H1 (cell line): Measurements from ENCODE around the gene ASTN2. TPM values are rescaled to one million over a fixed set of nuclear protein-coding genes. Genes with fewer than 3 reads are reported as not detected.

Experiments
- CTBP2 ChIP-seq: IDR thresholded peaks from 2 replicates; pipeline ENCODE4 v1.7.0; 2011; ENCODE audit warnings: borderline replicate concordance, mild to moderate bottlenecking, moderate library complexity, mixed read lengths, low read length; ENCODE audit not compliant: insufficient read depth, insufficient read length
- RAD21 ChIP-seq, 2 experiments: IDR thresholded peaks in 1 of 2; conservative IDR thresholded peaks in 1 of 2; 2 replicates each; pipeline ENCODE4 v1.6.1; 2011; ENCODE audit warnings: low read depth in 2 of 2, low read length in 2 of 2, improper control_type of control experiment in 1 of 2, inconsistent platforms in 1 of 2, mild to moderate bottlenecking in 1 of 2, moderate library complexity in 1 of 2
- SIRT6 ChIP-seq: IDR thresholded peaks from one replicate; pipeline ENCODE4 v1.7.1; 2012; ENCODE audit warnings: low read length, inconsistent platforms
- SP2 ChIP-seq: IDR thresholded peaks from 2 replicates; pipeline ENCODE4 v1.6.1; 2012; ENCODE audit warnings: mild to moderate bottlenecking, low read length, inconsistent platforms
- YY1 ChIP-seq: IDR thresholded peaks from 2 replicates; pipeline ENCODE4 v1.6.1; 2011; ENCODE audit warnings: low read depth, mild to moderate bottlenecking, low read length
- polyA plus RNA-seq, 7 experiments: library from polyadenylated mRNA; depleted of rRNA in 3 of 7; stranded (reverse) in 5 of 7; unstranded in 2 of 7; fragments of >200 nt in 5 of 7; fragments of 200-250 nt in 2 of 7; gene quantifications; 1 replicate in 5 of 7; 2 replicates in 1 of 7; 4 replicates in 1 of 7; pipeline versions ENCODE4 v1.2.1 to v1.2.3, GENCODE V29; 2011 to 2013; ENCODE audit warnings: missing spikeins in 2 of 7, mixed read lengths in 2 of 7
- total RNA-seq: library from RNA; stranded (reverse); fragmentation: NEBNext Ultra II Directional; extraction: Animal tissue kit (Norgen Biotek cat#: 25700); gene quantifications from 2 replicates; pipeline ENCODE4 v1.2.1, GENCODE V29; 2021

The ASTN2 gene
- total and polyA plus RNA-seq, 2 of the 8 experiments (the other 6 are each of a cell fraction or from before 2014, with no cell fraction given), result 8.2 to 13.7 TPM

DNA sequence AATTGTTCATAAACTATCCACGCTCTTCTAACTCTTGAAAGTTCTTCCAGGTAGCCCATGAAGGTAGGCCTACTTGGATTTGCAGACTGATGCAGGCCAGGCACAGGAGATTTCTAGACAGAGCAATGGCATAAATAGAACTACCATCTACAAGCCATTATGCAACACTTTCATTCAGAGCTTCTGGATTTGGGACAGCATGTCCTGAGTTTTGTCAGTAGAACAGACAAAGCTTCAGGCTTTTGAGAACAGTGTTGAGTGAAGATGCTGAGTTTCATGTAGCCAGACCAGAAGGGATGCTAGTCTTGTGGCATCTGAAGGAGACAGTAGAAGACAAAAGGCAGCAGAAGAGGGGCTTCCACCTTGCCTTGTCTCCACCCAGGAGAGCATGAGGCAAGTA, 531.2 kb downstream of the ASTN2 start (continued):
- TF ChIP-seq CTBP2 (no peak), SP2 (no peak), RAD21 (IDR thresholded peaks at IDR 0.05 in 1 of 2, conservative IDR thresholded peaks at IDR 0.05 in 1 of 2; ENCODE audit: low read depth in 2 of 2, low read length in 2 of 2) (no peak), YY1 (no peak), SIRT6 (no peak)
- TF ChIP-seq, all 59 proteins: peak for 0
